ENCODE data around the gene MCC.

Gene MCC

DNA sequence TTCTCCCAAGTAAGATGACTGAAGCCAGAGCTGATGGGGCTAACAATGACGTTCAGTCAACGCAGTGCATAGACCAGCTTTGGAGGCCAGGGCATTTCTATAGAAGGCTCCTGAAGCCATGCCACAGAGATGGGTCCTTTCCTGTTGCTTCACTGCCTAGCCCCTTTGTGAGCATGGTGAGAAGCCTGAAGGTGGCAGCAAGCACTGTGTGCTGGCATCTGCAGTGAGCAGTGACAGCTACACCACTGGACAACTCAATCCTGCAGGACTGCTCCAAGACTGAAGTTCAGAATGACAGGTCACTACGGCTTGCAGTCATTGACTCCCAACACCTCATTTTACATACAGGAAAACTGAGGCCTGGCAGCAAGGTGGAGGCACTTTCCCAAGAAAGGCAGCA lies 282.4 kb downstream of the MCC start:
- DNase-seq = no peak
- no peak for TF ChIP-seq GATA1 (IDR thresholded peaks at IDR 0.05; ENCODE audit: low read depth, low read length)
- no peak for TF ChIP-seq POLR2A (IDR thresholded peaks at IDR 0.05; ENCODE audit: low read length)

DNA sequence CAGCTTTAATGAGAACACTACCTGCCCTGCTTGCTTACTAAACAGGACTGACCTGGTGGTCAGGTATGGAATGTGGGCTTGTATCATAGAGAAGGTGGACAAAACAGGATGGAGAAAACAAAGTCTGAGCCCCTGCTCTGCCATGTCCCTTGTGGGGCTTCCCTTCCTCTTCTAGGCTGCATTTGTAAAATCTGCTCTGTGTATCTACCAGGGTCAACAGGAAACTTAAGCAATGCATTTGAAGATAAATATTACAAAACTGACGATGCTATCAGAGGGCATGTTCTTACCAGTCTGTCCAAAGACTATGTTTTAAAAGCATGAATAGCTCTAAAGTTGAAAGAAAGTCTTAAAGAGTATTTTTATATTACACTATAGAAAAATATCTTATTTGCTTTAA lies 282.9 kb downstream of the MCC start:
- no peak for TF ChIP-seq POLR2A (IDR thresholded peaks at IDR 0.05; ENCODE audit: low read length)
- TF ChIP-seq GATA1 (IDR thresholded peaks at IDR 0.05; ENCODE audit: low read depth, low read length) = no peak
- DNase-seq = no peak

DNA sequence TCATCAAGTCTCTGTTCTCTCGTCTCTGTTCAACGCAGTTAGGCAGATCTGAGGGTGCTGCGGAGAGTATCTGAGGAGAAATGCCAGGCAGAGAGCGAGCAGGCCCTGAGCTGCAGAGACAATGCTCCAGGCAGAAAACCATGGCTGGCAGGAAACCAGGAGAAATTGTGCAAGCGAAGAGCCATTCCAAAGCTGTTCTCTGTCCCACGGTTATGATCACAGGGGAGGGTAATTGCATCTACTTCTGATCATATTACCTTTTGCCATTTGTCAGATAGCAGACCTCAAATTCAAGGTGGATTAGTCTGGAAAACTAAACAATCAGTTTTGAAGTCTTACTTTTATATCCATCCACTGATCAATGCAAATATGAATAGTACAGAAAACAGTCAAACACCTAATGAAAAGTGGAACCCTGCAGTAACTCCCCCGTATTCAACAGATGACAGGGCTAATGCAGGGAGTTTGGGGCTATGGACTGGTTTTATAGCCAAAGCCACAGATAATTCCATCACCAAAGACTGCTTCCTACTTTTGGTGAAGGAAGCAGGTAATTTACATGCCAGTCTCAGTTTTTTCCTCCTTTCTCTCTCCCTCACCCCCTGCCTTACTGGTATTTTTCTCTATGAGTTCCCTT lies 283.6 kb downstream of the MCC start:
- no peak for DNase-seq

DNA sequence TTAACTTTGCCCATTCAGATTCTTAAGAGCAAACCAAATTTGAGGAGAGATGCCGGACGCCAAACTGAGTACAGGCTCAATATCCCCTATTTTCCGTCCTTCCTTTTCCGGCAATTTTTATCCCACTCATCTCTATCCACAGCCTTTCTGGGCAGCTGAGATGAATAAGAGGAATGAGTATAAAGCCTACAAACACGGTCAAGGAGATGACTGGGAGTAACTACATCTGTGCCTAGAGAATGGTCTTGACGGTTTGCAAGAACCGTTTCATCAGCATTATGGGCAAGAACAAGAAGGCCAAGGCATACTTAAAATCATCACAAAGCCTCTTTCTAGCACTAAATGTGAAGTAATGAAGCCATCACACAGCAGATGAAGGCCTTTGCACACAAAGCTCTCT lies 284.3 kb downstream of the MCC start:
- DNase-seq = no peak
- TF ChIP-seq POLR2A (IDR thresholded peaks at IDR 0.05; ENCODE audit: low read length) = no peak
- TF ChIP-seq GATA1 (IDR thresholded peaks at IDR 0.05; ENCODE audit: low read depth, low read length) = no peak

More for the DNA sequence above, 283.6 kb downstream of the MCC start:
- no peak for TF ChIP-seq GATA1 (IDR thresholded peaks at IDR 0.05; ENCODE audit: low read depth, low read length)
- no peak for TF ChIP-seq POLR2A (IDR thresholded peaks at IDR 0.05; ENCODE audit: low read length)

DNA sequence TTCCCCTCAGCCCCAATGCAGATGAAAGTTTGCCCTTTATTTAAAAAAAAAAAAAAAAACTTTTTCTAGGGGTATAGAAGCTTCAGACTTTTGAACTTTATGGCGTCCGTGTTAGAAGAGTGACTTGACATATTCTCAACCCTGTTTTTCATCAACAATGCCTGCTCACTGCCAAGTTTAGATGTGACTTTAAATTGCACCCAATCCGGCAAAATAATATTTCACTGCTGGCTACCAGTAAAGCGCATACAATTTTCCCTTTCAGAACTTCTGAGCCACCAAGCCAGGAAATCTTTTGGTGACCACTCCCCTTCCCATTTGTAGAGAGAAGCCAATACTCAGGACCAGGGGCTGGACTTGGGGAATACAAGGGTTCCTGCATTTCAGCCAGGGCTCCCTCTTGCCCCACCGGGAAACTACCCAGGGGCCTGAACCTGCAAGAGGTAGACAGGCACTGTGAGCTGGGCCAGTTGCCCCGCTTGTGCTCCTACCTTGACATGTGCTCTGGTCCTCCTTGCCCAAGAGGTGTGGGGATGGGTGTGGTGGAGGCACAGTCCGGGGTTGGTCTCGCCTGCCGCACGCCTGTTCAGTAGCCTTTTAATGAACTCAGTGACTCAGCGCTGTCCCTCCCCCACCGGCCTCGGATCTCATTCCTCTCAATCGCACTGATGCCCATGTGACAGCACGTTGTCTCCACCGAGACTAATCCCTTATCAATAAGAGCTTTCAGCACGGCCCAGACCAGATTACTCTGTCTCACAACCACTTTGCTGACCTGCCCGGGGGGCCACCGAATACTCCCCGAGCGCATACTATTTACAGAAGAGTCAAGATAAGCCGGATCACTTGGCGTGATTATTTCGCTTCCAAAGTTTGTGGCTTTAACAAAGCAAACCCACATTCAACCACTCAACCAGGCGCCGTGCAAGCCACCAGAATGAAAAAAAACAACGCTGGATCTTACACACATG lies 285.2 kb downstream of the MCC start:
- no peak for TF ChIP-seq POLR2A (IDR thresholded peaks at IDR 0.05; ENCODE audit: low read length)
- TF ChIP-seq GATA1 (IDR thresholded peaks at IDR 0.05; ENCODE audit: low read depth, low read length) = no peak
- no peak for DNase-seq

DNA sequence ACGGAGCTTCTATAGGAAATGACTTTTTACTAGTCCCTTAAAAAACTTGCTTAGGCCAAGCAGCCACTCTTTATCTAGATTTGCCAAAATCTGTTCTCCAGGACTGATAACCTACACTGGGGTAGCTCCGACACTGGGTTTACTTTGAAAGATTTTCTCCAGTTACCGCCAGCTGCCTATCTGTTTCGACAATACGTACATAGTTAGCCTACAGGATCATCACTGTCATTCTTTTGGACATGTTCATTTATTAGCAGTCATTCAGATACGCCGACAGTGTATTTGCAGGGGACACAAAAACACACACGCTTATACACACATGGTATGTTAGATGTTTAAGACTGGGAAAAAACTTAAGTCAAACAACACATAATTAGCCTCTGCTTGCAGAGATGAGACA lies 286.0 kb downstream of the MCC start:
- no peak for DNase-seq
- TF ChIP-seq GATA1 (IDR thresholded peaks at IDR 0.05; ENCODE audit: low read depth, low read length) (no peak), POLR2A (IDR thresholded peaks at IDR 0.05; ENCODE audit: low read length) (no peak)

DNA sequence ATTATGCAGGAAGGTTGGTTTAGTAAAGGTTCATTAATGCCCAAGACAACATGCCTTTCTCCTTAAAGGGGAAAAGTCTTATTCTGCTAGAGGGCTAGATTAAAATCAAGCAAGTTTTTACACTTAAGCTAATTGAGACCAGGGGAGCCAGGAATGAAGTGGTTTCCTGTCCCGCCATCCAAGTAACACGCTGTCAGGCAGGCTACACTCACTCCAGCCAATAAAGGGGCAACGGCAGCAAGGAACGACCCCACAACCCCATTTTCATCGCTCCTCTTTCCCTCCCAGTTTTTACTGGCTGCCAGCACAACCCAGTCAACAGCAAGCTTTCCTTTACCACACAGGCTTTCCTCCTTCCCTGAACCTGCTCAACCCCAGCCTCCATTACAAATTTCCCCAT lies 286.5 kb downstream of the MCC start:
- DNase-seq = no peak
- no peak for TF ChIP-seq GATA1 (IDR thresholded peaks at IDR 0.05; ENCODE audit: low read depth, low read length)
- TF ChIP-seq POLR2A (IDR thresholded peaks at IDR 0.05; ENCODE audit: low read length) = no peak

DNA sequence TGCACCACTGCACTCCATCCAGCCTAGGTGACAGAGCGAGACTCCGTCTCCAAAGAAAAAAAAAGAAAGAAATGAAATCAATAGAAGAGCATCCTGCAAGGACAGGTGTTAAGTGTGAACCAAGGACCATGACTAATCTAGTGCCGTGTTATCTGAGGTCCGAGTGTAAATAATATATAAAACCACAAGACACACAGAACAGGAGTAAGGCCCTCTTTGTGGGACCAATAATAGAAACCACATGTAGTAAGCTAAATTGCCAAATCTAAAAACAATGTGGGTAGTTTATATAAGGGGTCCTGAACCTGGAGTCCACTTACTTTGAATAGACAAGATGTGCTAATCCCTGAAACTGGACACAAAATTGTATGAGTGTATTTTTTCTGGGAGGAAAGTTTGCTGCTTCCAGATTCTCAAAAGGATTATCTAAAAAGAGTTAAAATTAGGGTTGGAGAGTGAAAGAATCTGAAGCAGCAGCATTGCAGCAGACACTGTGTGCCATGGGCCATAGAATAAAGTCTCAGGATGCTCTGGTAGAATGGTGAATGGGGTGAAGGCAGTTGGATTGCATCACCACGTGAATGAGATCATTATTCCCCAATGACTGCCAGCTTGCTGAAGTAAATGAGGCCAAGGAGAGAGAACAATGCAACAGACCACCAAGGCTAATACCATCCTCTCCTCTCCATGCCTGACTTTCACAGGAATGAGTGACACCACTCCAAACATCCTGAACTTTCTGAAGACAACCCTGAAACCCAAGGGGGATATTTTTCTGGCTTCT lies 288.9 kb downstream of the MCC start:
- TF ChIP-seq GATA1 (IDR thresholded peaks at IDR 0.05; ENCODE audit: low read depth, low read length) = no peak
- TF ChIP-seq POLR2A (IDR thresholded peaks at IDR 0.05; ENCODE audit: low read length) = no peak
- DNase-seq = no peak

DNA sequence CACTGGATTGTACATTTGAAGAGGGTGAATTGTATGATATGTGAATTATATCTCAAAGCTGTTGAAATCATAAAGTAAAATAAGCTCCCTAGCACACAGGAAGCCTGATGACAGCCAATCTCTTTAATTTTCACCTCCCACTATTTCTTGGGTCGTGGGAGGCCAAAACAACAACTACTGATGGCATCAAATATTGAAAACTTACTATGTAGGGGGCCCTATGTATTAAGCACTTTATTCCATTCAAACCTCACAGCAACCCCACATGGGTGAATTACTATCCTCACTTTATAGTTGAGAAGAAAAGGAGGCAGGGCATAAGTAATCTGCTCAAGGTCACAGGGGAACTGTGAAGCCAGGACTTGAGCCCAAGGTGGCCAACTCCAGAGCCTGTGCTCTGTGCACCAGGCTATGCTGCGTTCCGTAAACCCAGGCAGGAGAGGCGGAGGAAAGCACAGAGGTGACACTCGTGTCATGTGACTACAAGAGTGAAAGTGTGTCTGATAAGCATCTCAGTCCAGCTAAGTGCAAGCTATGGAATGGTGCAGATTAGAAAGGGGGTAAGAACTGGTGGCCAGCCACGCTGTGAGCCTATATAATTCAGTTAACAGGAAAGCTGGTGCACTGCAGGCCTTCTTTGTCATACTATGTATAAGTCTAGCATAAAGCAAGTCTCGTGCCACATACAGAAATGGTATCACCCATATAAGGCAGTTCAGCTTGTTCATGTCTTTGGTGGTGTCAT lies 290.6 kb downstream of the MCC start:
- peak in 1 of 2 experiments; percentile 3 for DNase-seq
- no peak for TF ChIP-seq POLR2A (IDR thresholded peaks at IDR 0.05; ENCODE audit: low read length)

DNA sequence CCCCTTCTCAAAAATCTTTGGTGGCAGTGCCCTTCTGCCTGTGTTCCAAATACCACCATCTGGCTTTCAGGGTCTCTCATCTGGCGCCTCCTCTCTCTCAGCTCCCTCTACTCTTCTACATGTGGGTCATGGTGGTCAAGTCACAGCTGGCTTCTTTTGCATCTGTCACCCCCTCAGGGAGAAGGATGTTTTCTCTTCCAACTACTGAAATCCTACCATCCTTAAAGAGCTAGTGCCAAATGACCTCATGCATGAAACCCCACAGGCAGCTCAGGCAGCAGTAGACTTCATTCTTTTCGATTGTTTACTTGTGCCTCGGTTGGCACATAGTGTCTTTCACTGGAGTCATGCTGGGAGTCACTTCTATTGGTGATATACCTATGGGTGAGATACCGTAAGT lies 292.5 kb downstream of the MCC start:
- no peak for DNase-seq
- TF ChIP-seq POLR2A (IDR thresholded peaks at IDR 0.05; ENCODE audit: low read length) (no peak), GATA1 (IDR thresholded peaks at IDR 0.05; ENCODE audit: low read depth, low read length) (no peak)

DNA sequence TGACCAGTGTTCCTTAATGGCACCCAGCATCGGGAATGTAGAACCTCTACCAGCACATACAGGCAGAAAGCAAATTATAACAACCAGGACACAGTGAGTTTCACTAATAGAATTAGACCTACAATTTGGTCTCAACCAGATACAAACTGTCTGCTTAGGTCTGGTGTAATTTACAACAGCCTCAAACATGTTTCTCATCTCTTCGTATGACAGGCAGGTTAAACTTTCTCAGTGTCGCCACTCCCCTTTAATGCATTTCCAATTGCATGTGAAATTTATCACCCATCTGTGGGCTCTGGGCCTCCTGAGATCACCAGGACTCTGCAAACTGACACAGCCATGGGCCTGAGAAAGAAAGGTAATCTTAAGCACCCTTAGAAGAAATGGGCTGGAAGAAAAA lies 293.0 kb downstream of the MCC start:
- TF ChIP-seq POLR2A (IDR thresholded peaks at IDR 0.05; ENCODE audit: low read length) (no peak), GATA1 (IDR thresholded peaks at IDR 0.05; ENCODE audit: low read depth, low read length) (no peak)

DNA sequence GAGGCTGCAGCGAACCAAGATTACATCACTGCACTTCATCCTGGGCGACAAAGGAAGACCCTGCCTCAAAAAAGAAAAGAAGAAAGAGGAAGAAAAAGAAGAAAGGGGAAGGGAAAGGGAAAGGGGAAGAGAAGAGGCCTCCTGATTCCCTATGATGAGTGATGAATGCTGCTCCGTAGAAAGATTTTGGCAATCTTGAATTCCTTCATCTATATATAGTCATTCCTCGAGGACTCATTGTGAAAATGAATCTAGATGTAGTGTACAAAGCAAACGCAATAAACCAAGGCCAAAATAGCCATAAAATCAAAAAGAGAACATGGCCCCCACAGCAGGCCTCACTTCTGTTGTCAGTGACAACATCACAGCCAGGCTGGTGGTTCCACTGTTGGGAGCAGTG lies 293.7 kb downstream of the MCC start:
- DNase-seq = no peak
- no peak for TF ChIP-seq GATA1 (IDR thresholded peaks at IDR 0.05; ENCODE audit: low read depth, low read length)
- TF ChIP-seq POLR2A (IDR thresholded peaks at IDR 0.05; ENCODE audit: low read length) = no peak

More for the DNA sequence above, 293.0 kb downstream of the MCC start:
- no peak for DNase-seq

DNA sequence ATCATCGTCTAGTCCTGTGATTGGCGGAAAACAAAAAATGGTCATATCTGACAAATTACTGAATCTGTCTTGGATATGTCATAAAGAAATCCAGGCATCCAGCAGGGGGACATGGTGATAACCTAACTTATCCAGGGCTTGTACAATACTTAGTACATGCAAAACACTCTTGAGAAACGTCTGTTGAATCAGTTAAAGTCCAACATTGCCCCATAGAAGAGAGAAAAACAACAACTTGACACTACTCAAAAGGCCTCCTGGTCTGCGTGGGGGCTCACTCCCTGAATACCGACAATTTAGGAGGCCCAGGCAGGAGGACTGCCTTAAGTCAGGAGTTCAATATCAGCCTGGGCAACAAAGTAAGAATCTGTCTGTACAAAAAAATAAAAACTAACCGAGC lies 294.1 kb downstream of the MCC start:
- TF ChIP-seq POLR2A (IDR thresholded peaks at IDR 0.05; ENCODE audit: low read length) = no peak
- TF ChIP-seq GATA1 (IDR thresholded peaks at IDR 0.05; ENCODE audit: low read depth, low read length) = no peak
- DNase-seq = no peak

Measured in erythroblast (primary cell).